GM10248 (cell line): ENCODE measurements around the gene FXN.

Experiments used
- CTCF ChIA-PET: fragments of 300-600 bp; sonication (Branson Sonifier 250); formaldehyde crosslinking; extraction: SDS; loops from one replicate; lab custom pipeline; 2021; ENCODE audit warnings: antibody characterized with exemption; lab: Yijun Ruan, JAX
- POLR2A ChIA-PET: fragments of 350-650 bp; sonication (Branson Sonifier 250); formaldehyde crosslinking; extraction: SDS; loops from one replicate; lab custom pipeline; 2020; ENCODE audit warnings: antibody characterized with exemption; lab: Yijun Ruan, JAX
- DNase-seq: peaks from one replicate; pipeline ENCODE4 v3.0.0; 2012; ENCODE audit errors: extremely low spot score
- TF ChIP-seq, protein P1 (sequence below): IDR thresholded peaks from 2 replicates; pipeline ENCODE4 v1.5.1; 2012; ENCODE audit warnings: mild to moderate bottlenecking, low read depth; ENCODE audit errors: extremely low read depth, missing control alignments, control extremely low read depth

FXN gene

GRCh38 chr9:69136185-69136584 is 100.6 kb downstream of the FXN start:
- TF ChIP-seq, protein P1, sequence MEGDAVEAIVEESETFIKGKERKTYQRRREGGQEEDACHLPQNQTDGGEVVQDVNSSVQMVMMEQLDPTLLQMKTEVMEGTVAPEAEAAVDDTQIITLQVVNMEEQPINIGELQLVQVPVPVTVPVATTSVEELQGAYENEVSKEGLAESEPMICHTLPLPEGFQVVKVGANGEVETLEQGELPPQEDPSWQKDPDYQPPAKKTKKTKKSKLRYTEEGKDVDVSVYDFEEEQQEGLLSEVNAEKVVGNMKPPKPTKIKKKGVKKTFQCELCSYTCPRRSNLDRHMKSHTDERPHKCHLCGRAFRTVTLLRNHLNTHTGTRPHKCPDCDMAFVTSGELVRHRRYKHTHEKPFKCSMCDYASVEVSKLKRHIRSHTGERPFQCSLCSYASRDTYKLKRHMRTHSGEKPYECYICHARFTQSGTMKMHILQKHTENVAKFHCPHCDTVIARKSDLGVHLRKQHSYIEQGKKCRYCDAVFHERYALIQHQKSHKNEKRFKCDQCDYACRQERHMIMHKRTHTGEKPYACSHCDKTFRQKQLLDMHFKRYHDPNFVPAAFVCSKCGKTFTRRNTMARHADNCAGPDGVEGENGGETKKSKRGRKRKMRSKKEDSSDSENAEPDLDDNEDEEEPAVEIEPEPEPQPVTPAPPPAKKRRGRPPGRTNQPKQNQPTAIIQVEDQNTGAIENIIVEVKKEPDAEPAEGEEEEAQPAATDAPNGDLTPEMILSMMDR = no peak
- POLR2A ChIA-PET = no interaction called here
- no peak for DNase-seq
- CTCF ChIA-PET = interaction anchor here (0.8 to 1.3 kb wide), 4 partner anchors 8 to 88 kb away, joined by 3 read pairs; no protein-coding TSS in a partner anchor

DNA sequence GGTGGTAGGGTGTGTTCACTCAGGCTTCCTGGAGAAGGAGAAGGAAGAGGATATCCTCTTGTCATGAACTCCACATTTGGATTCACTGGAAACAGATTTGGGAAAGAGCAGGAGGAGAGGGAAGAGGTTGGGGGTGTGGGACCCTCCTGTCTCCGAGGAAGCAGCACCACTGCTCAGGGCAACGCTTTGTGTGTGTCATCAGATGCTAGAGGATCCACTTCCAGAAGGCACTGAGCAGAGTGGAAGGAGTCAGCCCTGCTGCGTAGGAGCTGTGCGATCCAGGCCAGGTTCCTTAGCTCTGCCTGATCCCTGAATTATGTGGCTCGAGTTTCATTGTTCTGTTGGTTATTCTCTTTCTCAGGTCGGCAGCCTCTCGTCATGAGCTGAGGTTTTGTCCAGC is 101.2 kb downstream of the FXN start:
- ChIA-PET CTCF (interaction anchor here (0.8 to 1.3 kb wide), 5 partner anchors 8 to 87 kb away, joined by 3 read pairs; no protein-coding TSS in a partner anchor), POLR2A (no interaction called here)
- TF ChIP-seq, protein P1 = no peak
- no peak for DNase-seq

- DNase-seq = no peak
- POLR2A ChIA-PET = no interaction called here
- CTCF ChIA-PET = interaction anchor here (1.0 to 1.3 kb wide), 3 partner anchors 7 to 86 kb away, joined by 3 read pairs; no protein-coding TSS in a partner anchor
- TF ChIP-seq, protein P1 = no peak
These were observed 101.8 kb downstream of the FXN start for GRCh38 chr9:69137311-69137710.

GRCh38 chr9:69139596-69139995 is 104.0 kb downstream of the FXN start:
- no peak for DNase-seq
- ChIA-PET CTCF (interaction anchor here (0.9 to 1.5 kb wide), 3 partner anchors 17 to 53 kb away, joined by 4 to 8 read pairs (median 5); no protein-coding TSS in a partner anchor), POLR2A (no interaction called here)
- TF ChIP-seq, protein P1 = no peak

DNA sequence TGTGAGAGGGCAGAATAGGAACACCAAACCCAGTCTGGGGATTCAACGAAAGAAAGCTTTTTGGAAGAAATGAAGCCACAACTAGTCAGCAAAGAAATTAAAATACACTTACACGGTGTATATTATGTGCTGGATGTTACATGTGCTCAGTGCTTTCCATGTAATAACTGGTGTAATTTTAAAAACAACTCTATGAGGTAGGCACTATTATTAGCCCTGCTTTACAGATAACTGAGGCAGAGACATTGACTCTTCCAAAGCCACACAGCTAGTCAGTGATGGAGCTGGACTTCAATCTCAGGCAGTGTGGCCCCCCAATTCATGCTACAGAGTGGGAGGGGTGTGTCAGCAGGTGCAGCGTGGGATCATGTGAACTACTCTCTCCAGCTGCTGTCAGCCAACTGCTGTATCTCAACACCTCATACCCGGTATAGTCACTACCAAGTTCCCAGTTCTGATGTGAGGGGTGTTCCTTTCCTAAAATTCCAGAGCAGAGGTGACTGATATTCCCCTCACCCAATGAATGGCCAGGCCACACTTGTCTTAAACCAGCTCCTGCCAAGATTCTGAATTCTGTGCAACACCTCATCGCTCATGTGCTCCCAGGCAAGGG is 104.7 kb downstream of the FXN start:
- DNase-seq = no peak
- CTCF ChIA-PET = interaction anchor here (1.5 kb wide), 1 partner anchor 53 kb away, joined by 8 read pairs; no protein-coding TSS in a partner anchor
- TF ChIP-seq, protein P1 = no peak
- POLR2A ChIA-PET = no interaction called here

DNA sequence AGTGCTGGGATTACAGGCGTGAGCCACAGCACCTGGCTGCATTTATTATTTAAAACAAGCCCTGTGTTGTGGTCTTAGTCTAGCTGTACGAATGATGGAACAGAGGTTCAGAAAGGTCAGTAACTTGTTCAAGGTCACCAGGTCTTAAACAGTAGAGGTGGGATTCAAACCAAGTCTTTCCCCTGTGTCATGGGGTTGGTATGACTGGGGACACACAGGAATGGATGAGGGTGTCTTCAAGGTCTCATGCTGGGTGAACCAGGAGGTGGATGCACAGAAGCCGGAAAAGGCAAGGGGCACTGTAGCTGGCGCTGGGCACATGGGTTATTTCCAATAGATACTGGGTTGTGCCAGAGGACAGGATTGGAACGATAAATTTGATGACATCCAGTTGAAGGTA is 106.3 kb downstream of the FXN start:
- DNase-seq = no peak
- CTCF ChIA-PET = interaction anchor here (2.0 kb wide), 1 partner anchor 16 kb away, joined by 5 read pairs; no protein-coding TSS in a partner anchor
- TF ChIP-seq, protein P1 = no peak
- POLR2A ChIA-PET = no interaction called here
